Upper lobe of left lung (tissue), 6 donors: ENCODE measurements around the gene MRPS31. TPM values are rescaled to one million over a fixed set of nuclear protein-coding genes. Genes with fewer than 3 reads are reported as not detected.
A peak's percentile ranks its signal among the peaks of the same experiment; 100 is the strongest.

Experiments
- ATAC-seq, 2 donors: fragments of 200-7000 bp; cut with Tn5 transposase; one replicate each; pipeline ENCODE4 v1.9.1; 2022; ENCODE audit warnings: mild to moderate bottlenecking in 2 of 2, moderate library complexity in 2 of 2; ENCODE audit not compliant: low FRiP score in 2 of 2
- DNase-seq, 2 donors: peaks; one replicate each; pipeline ENCODE4 v3.0.0-alpha.2; 2019 to 2020
- H3K27ac ChIP-seq, 4 donors: fragments of 200-600 bp; sonication (generic); one replicate each; pipeline ENCODE4 v1.5.1; 2016 to 2019
- H3K27me3 ChIP-seq, 4 donors: fragments of 200-600 bp; sonication (generic); one replicate each; pipeline ENCODE4 v1.5.1; 2017 to 2019
- H3K36me3 ChIP-seq, 4 donors: fragments of 200-600 bp; sonication (generic); one replicate each; pipeline ENCODE4 v1.5.1; 2016 to 2019
- H3K4me1 ChIP-seq, 4 donors: fragments of 200-600 bp; sonication (generic); one replicate each; pipeline ENCODE4 v1.5.1; 2018 to 2019
- H3K4me3 ChIP-seq, 4 donors: fragments of 200-600 bp; sonication (generic); one replicate each; pipeline ENCODE4 v1.5.1; 2017 to 2019; ENCODE audit warnings: mild to moderate bottlenecking in 2 of 4, moderate library complexity in 1 of 4
- H3K9me3 ChIP-seq, 4 donors: fragments of 200-600 bp; sonication (generic); one replicate each; pipeline ENCODE4 v1.5.1; 2018 to 2019
- EP300 ChIP-seq, 4 donors: sonication (generic); formaldehyde crosslinking; IDR thresholded peaks; one replicate each; pipeline ENCODE4 v1.5.1; 2017; ENCODE audit warnings: antibody characterized with exemption in 4 of 4, control low read depth in 2 of 4
- POLR2A ChIP-seq, 4 donors: fragments of 450-650 bp; IDR thresholded peaks; one replicate each; pipeline ENCODE4 v1.5.1; 2016 to 2017; ENCODE audit warnings: antibody characterized with exemption in 4 of 4, mild to moderate bottlenecking in 2 of 4
- POLR2AphosphoS5 ChIP-seq, 2 donors: sonication (generic); formaldehyde crosslinking; IDR thresholded peaks; one replicate each; pipeline ENCODE4 v1.5.1; 2017; ENCODE audit warnings: antibody characterized with exemption in 2 of 2
- WGBS, 2 donors: methylation state at CpG; one replicate each; pipeline ENCODE4 v1.1.5; 2017 to 2018; 5-methylcytosine and 5-hydroxymethylcytosine counted together
- total RNA-seq, 6 donors: library from RNA; depleted of rRNA in 4 of 6; stranded (reverse); fragments of >200 nt in 4 of 6; gene quantifications; one replicate each; pipeline versions ENCODE4 v1.1.0 to v1.2.1, GENCODE V29; 2016 to 2021
- TF ChIP-seq, protein P1 (sequence below), 6 experiments: fragments of 450-650 bp in 4 of 6; fragments of 200-600 bp in 2 of 6; sonication (generic) in 2 of 6; IDR thresholded peaks; one replicate each; pipeline ENCODE4 v1.5.1; 2016 to 2019; ENCODE audit warnings: antibody characterized with exemption in 6 of 6
- donor health status: DM: no; HTN: no; CAD: no; lungs with moderate emphysema.
- donor health status: DM: no; HTN: yes; CAD: no; lungs with severe emphysema.

Gene MRPS31
- total RNA-seq, 6 donors from 2014 or later, result 8.3 to 31.1 (median 14.8) TPM

DNA sequence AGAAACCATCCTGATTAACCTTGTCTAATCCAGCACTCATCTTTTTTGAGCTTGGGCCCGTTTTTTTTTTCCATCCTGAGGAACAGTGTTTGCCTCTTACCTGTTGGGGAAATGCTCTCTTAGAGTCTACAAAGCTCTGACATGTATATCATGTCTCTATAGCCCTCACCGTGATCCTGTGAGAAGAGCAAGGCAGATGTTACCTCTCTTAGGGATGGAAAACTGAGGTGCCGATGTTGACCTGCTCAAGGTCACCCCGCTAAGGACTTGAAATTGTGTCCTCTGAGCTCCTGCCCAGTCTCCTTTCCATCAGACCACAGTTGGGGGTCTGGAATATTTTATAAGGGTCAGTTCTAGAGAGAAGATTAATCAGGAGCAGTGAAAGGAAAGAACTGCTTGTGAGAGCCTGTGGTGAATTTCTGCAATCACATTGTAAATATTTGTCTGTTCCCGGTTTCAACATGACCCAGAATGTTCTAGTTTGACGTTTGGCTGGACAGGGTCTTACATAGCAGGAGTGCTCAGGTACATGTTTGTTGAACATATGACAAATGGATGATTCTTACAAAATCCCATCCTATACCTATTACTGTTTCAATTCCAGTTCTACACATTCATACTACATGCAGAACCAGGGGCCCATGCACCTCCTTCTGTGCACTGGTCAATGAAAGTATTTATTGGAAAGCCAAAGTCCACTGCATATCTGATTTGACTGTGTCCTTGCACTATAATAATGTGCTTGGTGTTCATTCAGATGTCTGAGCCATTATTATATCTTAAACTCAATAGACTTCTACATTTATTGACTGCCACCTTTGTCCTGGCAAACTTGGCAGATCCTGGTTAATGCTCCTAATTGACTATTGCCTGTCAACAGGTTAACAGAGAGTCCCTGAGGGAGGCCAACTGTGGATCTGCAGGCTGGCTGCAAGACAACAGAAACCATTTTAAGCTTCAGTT is 30.5 kb upstream of the MRPS31 start:
- no peaks in the 10 kb centered on the region for H3K4me1 ChIP-seq
- 86 to 88% methylated on average over 6 of the region's 6 CpGs for WGBS, 2 donors
- no peak overlapping the region for H3K4me3 ChIP-seq
- no peaks in the 10 kb centered on the region for H3K27me3 ChIP-seq
- ATAC-seq, result no peak
- TF ChIP-seq POLR2AphosphoS5 (IDR thresholded peaks at IDR 0.05) (no peak), EP300 (IDR thresholded peaks at IDR 0.05) (no peak), POLR2A (IDR thresholded peaks at IDR 0.05) (no peak)
- TF ChIP-seq, protein P1, sequence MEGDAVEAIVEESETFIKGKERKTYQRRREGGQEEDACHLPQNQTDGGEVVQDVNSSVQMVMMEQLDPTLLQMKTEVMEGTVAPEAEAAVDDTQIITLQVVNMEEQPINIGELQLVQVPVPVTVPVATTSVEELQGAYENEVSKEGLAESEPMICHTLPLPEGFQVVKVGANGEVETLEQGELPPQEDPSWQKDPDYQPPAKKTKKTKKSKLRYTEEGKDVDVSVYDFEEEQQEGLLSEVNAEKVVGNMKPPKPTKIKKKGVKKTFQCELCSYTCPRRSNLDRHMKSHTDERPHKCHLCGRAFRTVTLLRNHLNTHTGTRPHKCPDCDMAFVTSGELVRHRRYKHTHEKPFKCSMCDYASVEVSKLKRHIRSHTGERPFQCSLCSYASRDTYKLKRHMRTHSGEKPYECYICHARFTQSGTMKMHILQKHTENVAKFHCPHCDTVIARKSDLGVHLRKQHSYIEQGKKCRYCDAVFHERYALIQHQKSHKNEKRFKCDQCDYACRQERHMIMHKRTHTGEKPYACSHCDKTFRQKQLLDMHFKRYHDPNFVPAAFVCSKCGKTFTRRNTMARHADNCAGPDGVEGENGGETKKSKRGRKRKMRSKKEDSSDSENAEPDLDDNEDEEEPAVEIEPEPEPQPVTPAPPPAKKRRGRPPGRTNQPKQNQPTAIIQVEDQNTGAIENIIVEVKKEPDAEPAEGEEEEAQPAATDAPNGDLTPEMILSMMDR (IDR thresholded peaks at IDR 0.05), result no peak
- H3K36me3 ChIP-seq, result peaks cover 0 to 28% (median 1%) of the 10 kb centered on the region in 4 donors
- no peak for DNase-seq
- no peaks in the 10 kb centered on the region for H3K9me3 ChIP-seq
- H3K27ac ChIP-seq, result no peak overlapping the region

DNA sequence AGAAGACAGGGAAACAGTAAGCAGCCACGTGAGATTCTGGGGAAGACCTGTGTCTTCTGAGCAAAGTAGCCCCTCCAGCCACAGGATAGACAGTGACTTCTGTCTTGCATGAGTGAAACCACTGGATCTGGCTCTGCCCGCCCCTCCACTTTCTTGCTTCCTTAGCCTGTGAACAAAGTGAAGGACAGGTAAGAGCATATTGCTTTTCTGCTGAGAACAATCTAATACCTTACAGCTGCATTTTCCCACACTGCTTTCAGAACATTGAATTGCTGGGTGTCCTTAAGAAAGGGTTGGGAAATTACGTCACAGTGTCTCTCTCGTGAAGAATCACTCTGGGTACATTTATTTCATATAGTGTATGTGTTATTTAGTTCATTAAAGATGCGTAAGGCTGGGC is 29.6 kb upstream of the MRPS31 start:
- Histone ChIP-seq H3K27me3 (no peaks in the 10 kb centered on the region), H3K9me3 (no peaks in the 10 kb centered on the region), H3K36me3 (peaks cover 0 to 24% (median 1%) of the 10 kb centered on the region in 4 donors), H3K27ac (no peak overlapping the region), H3K4me1 (no peaks in the 10 kb centered on the region), H3K4me3 (no peak overlapping the region)
- DNase-seq (no peak), ATAC-seq (no peak)
- TF ChIP-seq POLR2AphosphoS5 (IDR thresholded peaks at IDR 0.05), result no peak
- no peak for TF ChIP-seq POLR2A (IDR thresholded peaks at IDR 0.05)
- TF ChIP-seq, protein P1 (IDR thresholded peaks at IDR 0.05), result no peak
- no peak for TF ChIP-seq EP300 (IDR thresholded peaks at IDR 0.05)
- WGBS, 2 donors, result 72 to 83% methylated on average over 5 of the region's 5 CpGs

DNA sequence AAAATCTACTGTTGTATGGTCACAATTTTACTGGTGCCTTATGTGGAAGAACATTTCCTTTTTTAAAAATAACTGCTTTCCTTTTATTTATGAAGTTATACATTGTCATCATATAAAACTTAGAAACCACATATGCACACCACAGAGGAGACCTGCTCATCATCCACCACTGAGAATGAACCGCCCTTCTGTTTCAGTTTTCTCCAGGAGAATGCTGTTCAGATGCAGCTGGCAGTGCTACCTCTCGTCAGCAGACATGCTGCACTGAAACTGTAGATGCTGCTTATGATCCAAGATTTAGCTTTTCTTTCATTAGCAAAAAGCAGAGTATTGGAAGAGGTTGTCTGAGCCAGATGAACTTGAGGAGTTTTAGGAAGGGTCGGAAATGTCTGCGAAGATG is 28.5 kb upstream of the MRPS31 start:
- no peaks in the 10 kb centered on the region for H3K27me3 ChIP-seq
- no peak overlapping the region for H3K4me3 ChIP-seq
- no peak overlapping the region for H3K27ac ChIP-seq
- DNase-seq, result no peak
- no peak for ATAC-seq
- 96 to 97% methylated on average over 4 of the region's 4 CpGs for WGBS, 2 donors
- H3K9me3 ChIP-seq, result no peaks in the 10 kb centered on the region
- no peak for TF ChIP-seq EP300 (IDR thresholded peaks at IDR 0.05)
- TF ChIP-seq POLR2A (IDR thresholded peaks at IDR 0.05), result no peak
- TF ChIP-seq, protein P1 (IDR thresholded peaks at IDR 0.05), result no peak
- TF ChIP-seq POLR2AphosphoS5 (IDR thresholded peaks at IDR 0.05), result no peak
- peaks cover 0 to 22% (median 3%) of the 10 kb centered on the region in 4 donors for H3K36me3 ChIP-seq
- H3K4me1 ChIP-seq, result no peaks in the 10 kb centered on the region

DNA sequence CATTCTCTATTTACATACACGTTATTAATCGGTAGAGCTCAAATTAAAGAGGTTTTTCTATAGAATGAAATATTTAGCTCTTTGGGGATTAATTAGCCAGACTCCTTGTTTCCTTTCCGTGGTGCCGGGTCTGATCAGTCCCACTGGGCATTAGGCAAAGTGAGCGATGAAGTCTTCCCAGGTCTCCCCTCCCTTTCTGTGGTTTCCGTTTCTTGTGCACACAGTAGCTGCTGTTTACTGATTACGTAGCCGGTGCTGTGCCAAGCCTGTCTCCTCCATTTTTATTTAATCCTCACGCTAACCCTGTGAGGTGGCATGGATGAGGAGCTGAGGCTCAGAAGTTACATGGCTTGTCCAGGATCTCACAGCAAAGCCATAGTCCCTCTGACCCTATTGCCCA is 27.4 kb upstream of the MRPS31 start:
- Histone ChIP-seq H3K36me3 (peaks cover 0 to 22% (median 4%) of the 10 kb centered on the region in 4 donors), H3K27ac (peak overlapping the region in 2 of 4 donors; percentile 24 to 34), H3K27me3 (no peaks in the 10 kb centered on the region), H3K9me3 (no peaks in the 10 kb centered on the region), H3K4me1 (no peaks in the 10 kb centered on the region), H3K4me3 (peak overlapping the region in 2 of 4 donors; percentile 0 to 17)
- 85% methylated on average over 9 of the region's 9 CpGs for WGBS, 2 donors
- TF ChIP-seq POLR2AphosphoS5 (IDR thresholded peaks at IDR 0.05) (no peak), POLR2A (IDR thresholded peaks at IDR 0.05) (no peak), EP300 (IDR thresholded peaks at IDR 0.05) (no peak)
- TF ChIP-seq, protein P1 (IDR thresholded peaks at IDR 0.05), result no peak
- peak in 1 of 2 donors; percentile 41 for ATAC-seq
- peak in 1 of 2 donors; percentile 35 for DNase-seq
